ENCODE measurements around the gene TACC2.

GRCh38 chr10:122050311-122050710 is 61.3 kb downstream of the TACC2 start:
- TF ChIP-seq TAF1 (IDR thresholded peaks at IDR 0.05; ENCODE audit: borderline replicate concordance, insufficient read depth, low read length) (no peak), FOXP2 (optimal IDR thresholded peaks at IDR 0.05; ENCODE audit: borderline replicate concordance, extremely low read depth, extremely low read length, insufficient read depth) (no peak), SIN3A (IDR thresholded peaks at IDR 0.05; ENCODE audit: borderline replicate concordance, insufficient read depth, low read length) (no peak), POLR2AphosphoS5 (IDR thresholded peaks at IDR 0.05; ENCODE audit: low read depth, low read length) (no peak)
- TF ChIP-seq, protein P1, sequence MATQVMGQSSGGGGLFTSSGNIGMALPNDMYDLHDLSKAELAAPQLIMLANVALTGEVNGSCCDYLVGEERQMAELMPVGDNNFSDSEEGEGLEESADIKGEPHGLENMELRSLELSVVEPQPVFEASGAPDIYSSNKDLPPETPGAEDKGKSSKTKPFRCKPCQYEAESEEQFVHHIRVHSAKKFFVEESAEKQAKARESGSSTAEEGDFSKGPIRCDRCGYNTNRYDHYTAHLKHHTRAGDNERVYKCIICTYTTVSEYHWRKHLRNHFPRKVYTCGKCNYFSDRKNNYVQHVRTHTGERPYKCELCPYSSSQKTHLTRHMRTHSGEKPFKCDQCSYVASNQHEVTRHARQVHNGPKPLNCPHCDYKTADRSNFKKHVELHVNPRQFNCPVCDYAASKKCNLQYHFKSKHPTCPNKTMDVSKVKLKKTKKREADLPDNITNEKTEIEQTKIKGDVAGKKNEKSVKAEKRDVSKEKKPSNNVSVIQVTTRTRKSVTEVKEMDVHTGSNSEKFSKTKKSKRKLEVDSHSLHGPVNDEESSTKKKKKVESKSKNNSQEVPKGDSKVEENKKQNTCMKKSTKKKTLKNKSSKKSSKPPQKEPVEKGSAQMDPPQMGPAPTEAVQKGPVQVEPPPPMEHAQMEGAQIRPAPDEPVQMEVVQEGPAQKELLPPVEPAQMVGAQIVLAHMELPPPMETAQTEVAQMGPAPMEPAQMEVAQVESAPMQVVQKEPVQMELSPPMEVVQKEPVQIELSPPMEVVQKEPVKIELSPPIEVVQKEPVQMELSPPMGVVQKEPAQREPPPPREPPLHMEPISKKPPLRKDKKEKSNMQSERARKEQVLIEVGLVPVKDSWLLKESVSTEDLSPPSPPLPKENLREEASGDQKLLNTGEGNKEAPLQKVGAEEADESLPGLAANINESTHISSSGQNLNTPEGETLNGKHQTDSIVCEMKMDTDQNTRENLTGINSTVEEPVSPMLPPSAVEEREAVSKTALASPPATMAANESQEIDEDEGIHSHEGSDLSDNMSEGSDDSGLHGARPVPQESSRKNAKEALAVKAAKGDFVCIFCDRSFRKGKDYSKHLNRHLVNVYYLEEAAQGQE (IDR thresholded peaks at IDR 0.05; ENCODE audit: insufficient read depth in 1 of 2, low read depth in 2 of 2, low read length in 2 of 2) = no peak

All from PFSK-1 (cell line).